GM23338 (cell line): Measurements from ENCODE around the gene MRPS15. TPM values are rescaled to one million over a fixed set of nuclear protein-coding genes. Genes with fewer than 3 reads are reported as not detected.

Source experiments
- ATAC-seq: fragments of 200-7000 bp; cut with Tn5 transposase; 3 replicates; pipeline ENCODE4 v1.9.1; 2020
- DNase-seq: peaks from one replicate; pipeline ENCODE4 v3.0.0-alpha.2; 2015; ENCODE audit warnings: low spot score
- H2AFZ ChIP-seq: fragments of 200-600 bp; sonication (generic); 2 replicates; pipeline ENCODE4 v1.8.0; 2016; ENCODE audit warnings: antibody characterized with exemption, mild to moderate bottlenecking, moderate library complexity
- H3F3A ChIP-seq: fragments of 200-600 bp; sonication (generic); replicated peaks from 2 replicates; pipeline ENCODE4 v1.8.0; 2017; ENCODE audit warnings: antibody characterized with exemption, mixed run types, low read depth
- H3K27ac ChIP-seq: fragments of 200-600 bp; sonication (generic); 2 replicates; pipeline ENCODE4 v1.6.1; 2016; ENCODE audit warnings: low read depth
- H3K27me3 ChIP-seq: fragments of 200-600 bp; sonication (generic); 2 replicates; pipeline ENCODE4 v1.8.0; 2016; ENCODE audit warnings: mild to moderate bottlenecking, mixed run types, moderate library complexity; ENCODE audit not compliant: insufficient read depth
- H3K36me3 ChIP-seq: fragments of 200-600 bp; sonication (generic); 2 replicates; pipeline ENCODE4 v1.8.0; 2016; ENCODE audit warnings: mild to moderate bottlenecking; ENCODE audit not compliant: insufficient read depth
- H3K4me1 ChIP-seq: fragments of 200-600 bp; sonication (generic); 2 replicates; pipeline ENCODE4 v1.8.0; 2016; ENCODE audit warnings: mild to moderate bottlenecking, moderate library complexity; ENCODE audit not compliant: insufficient read depth
- H3K4me2 ChIP-seq: fragments of 200-600 bp; sonication (generic); 2 replicates; pipeline ENCODE4 v1.7.1; 2017; ENCODE audit warnings: mixed run types
- H3K4me3 ChIP-seq: fragments of 200-600 bp; sonication (generic); 2 replicates; pipeline ENCODE4 v1.6.1; 2016; ENCODE audit warnings: mixed run types
- H3K79me2 ChIP-seq: fragments of 200-600 bp; sonication (generic); replicated peaks from 2 replicates; pipeline ENCODE4 v1.8.0; 2017; ENCODE audit warnings: mild to moderate bottlenecking; ENCODE audit not compliant: insufficient read depth
- H3K9me2 ChIP-seq: fragments of 200-600 bp; sonication (generic); 2 replicates; pipeline ENCODE4 v1.8.0; 2017; ENCODE audit not compliant: insufficient read depth
- H4K20me1 ChIP-seq: fragments of 200-600 bp; sonication (generic); replicated peaks from 2 replicates; pipeline ENCODE4 v1.8.0; 2017; ENCODE audit warnings: mild to moderate bottlenecking; ENCODE audit not compliant: insufficient read depth
- H3K27ac Mint-ChIP-seq: 2 replicates; pipeline ENCODE4 v1.8.0; 2020; ENCODE audit warnings: inconsistent platforms, mild to moderate bottlenecking, moderate library complexity, mixed read lengths
- H3K27me3 Mint-ChIP-seq: 3 replicates; pipeline ENCODE4 v1.8.0; 2022; ENCODE audit warnings: low read depth, mild to moderate bottlenecking, moderate library complexity, mixed read lengths, inconsistent platforms; ENCODE audit not compliant: insufficient read depth, poor library complexity
- H3K36me3 Mint-ChIP-seq: 3 replicates; pipeline ENCODE4 v1.8.0; 2021; ENCODE audit warnings: low read depth, mild to moderate bottlenecking, inconsistent platforms, moderate library complexity, mixed read lengths
- H3K4me1 Mint-ChIP-seq: 3 replicates; pipeline ENCODE4 v1.8.0; 2020; ENCODE audit warnings: mild to moderate bottlenecking, inconsistent platforms, mixed read lengths
- H3K4me3 Mint-ChIP-seq: 3 replicates; pipeline ENCODE4 v1.8.0; 2021; ENCODE audit warnings: moderate library complexity, mild to moderate bottlenecking, inconsistent platforms, mixed read lengths
- H3K9me3 Mint-ChIP-seq: 3 replicates; pipeline ENCODE4 v1.8.0; 2020; ENCODE audit warnings: moderate library complexity, mild to moderate bottlenecking, inconsistent platforms, mixed read lengths
- CREB1 ChIP-seq: fragments of 250-450 bp; sonication (Bioruptor Pico); IDR thresholded peaks from 2 replicates; pipeline ENCODE4 v1.5.0; 2020; ENCODE audit warnings: low read depth, mild to moderate bottlenecking, moderate library complexity
- EZH2 ChIP-seq: fragments of 200-600 bp; sonication (generic); IDR thresholded peaks from one replicate; pipeline ENCODE4 v1.8.0; 2017; ENCODE audit warnings: antibody characterized with exemption, mild to moderate bottlenecking, low read depth; ENCODE audit not compliant: unreplicated experiment
- EZH2phosphoT487 ChIP-seq: fragments of 200-600 bp; sonication (generic); IDR thresholded peaks from one replicate; pipeline ENCODE4 v1.8.1; 2018; ENCODE audit warnings: antibody characterized with exemption; ENCODE audit not compliant: unreplicated experiment
- JUNB ChIP-seq: IDR thresholded peaks from one replicate; pipeline ENCODE4 v1.6.1; 2016; ENCODE audit warnings: antibody characterized with exemption; ENCODE audit not compliant: unreplicated experiment
- NANOG ChIP-seq: IDR thresholded peaks from 2 replicates; pipeline ENCODE4 v1.6.1; 2016; ENCODE audit warnings: antibody characterized with exemption, borderline replicate concordance
- POLR2AphosphoS5 ChIP-seq: IDR thresholded peaks from 2 replicates; pipeline ENCODE4 v1.6.1; 2016; ENCODE audit warnings: antibody characterized with exemption, low read depth
- STAT1 ChIP-seq: IDR thresholded peaks from one replicate; pipeline ENCODE4 v1.6.1; 2016; ENCODE audit warnings: antibody characterized with exemption; ENCODE audit not compliant: unreplicated experiment
- ZNF114 ChIP-seq: fragments of 250-450 bp; sonication (Bioruptor Pico); IDR thresholded peaks from 2 replicates; pipeline ENCODE4 v1.5.0; 2020; ENCODE audit warnings: mild to moderate bottlenecking, moderate library complexity
- ZNF331 ChIP-seq: fragments of 250-450 bp; sonication (Bioruptor Pico); IDR thresholded peaks from 2 replicates; pipeline ENCODE4 v1.5.0; 2020; ENCODE audit warnings: low read depth, mild to moderate bottlenecking, moderate library complexity
- polyA plus RNA-seq: library from polyadenylated mRNA; unstranded; fragments of >200 nt; fragmentation: Nextera tagmentation; extraction: Ambion mirVana; gene quantifications from 2 replicates; pipeline ENCODE4 v1.2.1, GENCODE V29; 2016
- total RNA-seq: library from RNA; depleted of rRNA; stranded (reverse); fragments of >200 nt; shearing (Covaris generic); gene quantifications from 2 replicates; pipeline ENCODE4 v1.2.3, GENCODE V29; 2014
- TF ChIP-seq, protein P1 (sequence below): IDR thresholded peaks from 2 replicates; pipeline ENCODE4 v1.6.1; 2016; ENCODE audit warnings: antibody characterized with exemption
- TF ChIP-seq, protein P2 (sequence below): IDR thresholded peaks from one replicate; pipeline ENCODE4 v1.6.1; 2018; ENCODE audit warnings: antibody characterized with exemption; ENCODE audit not compliant: unreplicated experiment
- TF ChIP-seq, protein P3 (sequence below): fragments of 250-450 bp; sonication (Bioruptor Pico); IDR thresholded peaks from 2 replicates; pipeline ENCODE4 v1.5.0; 2020; ENCODE audit warnings: mild to moderate bottlenecking, moderate library complexity

Gene MRPS15
- total and polyA plus RNA-seq, 2 experiments from 2014 or later: 105 to 311 TPM

DNA sequence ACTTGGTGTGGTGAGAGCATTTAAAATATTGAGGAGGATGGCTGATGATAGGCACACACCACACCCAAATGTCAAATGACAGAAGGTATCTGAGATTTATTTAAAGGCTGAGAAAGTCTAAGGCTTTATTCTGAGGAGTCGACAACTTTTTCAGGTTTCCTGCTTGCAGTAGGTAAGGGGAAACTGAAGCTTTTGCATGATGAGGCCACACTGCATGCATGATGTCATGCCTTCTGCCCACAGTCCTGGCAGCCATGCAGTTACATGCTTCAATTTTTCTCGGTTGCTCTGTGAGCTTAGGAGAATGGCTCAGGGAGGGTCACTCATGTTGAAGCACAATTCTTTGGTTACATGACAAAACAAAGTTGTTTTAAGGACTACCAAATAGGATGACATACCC lies 20.9 kb downstream of the MRPS15 start:
- ATAC-seq: no peak
- H3K36me3 Mint-ChIP-seq: no peaks in the 10 kb centered on the region

DNA sequence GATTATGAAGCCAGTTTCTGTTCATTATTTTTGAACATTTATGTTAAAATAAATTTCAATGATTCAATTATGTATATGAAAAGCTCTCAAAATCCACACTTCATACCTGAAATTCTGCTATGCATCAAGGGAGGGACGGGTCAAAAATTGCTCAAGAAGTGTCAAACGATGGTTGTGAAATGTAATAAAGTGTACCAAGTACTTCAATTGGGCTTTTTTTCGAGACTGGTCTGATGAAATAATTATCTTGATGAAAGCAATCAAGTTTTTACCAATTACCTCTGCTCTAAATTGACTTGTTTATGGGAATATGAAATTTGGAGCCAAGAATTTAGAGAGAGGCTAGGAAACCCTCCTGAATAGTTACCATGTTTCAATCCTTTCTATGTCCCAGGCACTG lies 21.8 kb downstream of the MRPS15 start:
- Histone ChIP-seq H3K79me2 (no peaks in the 10 kb centered on the region), H3K4me2 (no peak overlapping the region), H3K36me3 (no peaks in the 10 kb centered on the region), H3K4me3 (no peak overlapping the region), H2AFZ (no peak overlapping the region), H3K27me3 (no peaks in the 10 kb centered on the region), H3K27ac (no peak overlapping the region), H3K9me2 (no peaks in the 10 kb centered on the region), H3K4me1 (peaks cover 14% of the 10 kb centered on the region), H4K20me1 (no peaks in the 10 kb centered on the region), H3F3A (no peaks in the 10 kb centered on the region)
- H3K27me3 Mint-ChIP-seq: peaks cover 4% of the 10 kb centered on the region
- DNase-seq: no peak
- no peaks in the 10 kb centered on the region for H3K36me3 Mint-ChIP-seq
- no peak overlapping the region for H3K27ac Mint-ChIP-seq
- H3K4me1 Mint-ChIP-seq: peaks cover 22% of the 10 kb centered on the region; the same call in 2 of the 3 replicates
- H3K4me3 Mint-ChIP-seq: no peak overlapping the region
- H3K9me3 Mint-ChIP-seq: no peaks in the 10 kb centered on the region
- no peak for ATAC-seq
- TF ChIP-seq JUNB (no peak), EZH2phosphoT487 (no peak), NANOG (no peak), EZH2 (no peak), STAT1 (no peak), POLR2AphosphoS5 (no peak), CREB1 (no peak), ZNF114 (CRISPR knock-in tag) (no peak), ZNF331 (no peak)
- TF ChIP-seq, protein P1, sequence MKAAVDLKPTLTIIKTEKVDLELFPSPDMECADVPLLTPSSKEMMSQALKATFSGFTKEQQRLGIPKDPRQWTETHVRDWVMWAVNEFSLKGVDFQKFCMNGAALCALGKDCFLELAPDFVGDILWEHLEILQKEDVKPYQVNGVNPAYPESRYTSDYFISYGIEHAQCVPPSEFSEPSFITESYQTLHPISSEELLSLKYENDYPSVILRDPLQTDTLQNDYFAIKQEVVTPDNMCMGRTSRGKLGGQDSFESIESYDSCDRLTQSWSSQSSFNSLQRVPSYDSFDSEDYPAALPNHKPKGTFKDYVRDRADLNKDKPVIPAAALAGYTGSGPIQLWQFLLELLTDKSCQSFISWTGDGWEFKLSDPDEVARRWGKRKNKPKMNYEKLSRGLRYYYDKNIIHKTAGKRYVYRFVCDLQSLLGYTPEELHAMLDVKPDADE: no peak
- TF ChIP-seq, protein P2, sequence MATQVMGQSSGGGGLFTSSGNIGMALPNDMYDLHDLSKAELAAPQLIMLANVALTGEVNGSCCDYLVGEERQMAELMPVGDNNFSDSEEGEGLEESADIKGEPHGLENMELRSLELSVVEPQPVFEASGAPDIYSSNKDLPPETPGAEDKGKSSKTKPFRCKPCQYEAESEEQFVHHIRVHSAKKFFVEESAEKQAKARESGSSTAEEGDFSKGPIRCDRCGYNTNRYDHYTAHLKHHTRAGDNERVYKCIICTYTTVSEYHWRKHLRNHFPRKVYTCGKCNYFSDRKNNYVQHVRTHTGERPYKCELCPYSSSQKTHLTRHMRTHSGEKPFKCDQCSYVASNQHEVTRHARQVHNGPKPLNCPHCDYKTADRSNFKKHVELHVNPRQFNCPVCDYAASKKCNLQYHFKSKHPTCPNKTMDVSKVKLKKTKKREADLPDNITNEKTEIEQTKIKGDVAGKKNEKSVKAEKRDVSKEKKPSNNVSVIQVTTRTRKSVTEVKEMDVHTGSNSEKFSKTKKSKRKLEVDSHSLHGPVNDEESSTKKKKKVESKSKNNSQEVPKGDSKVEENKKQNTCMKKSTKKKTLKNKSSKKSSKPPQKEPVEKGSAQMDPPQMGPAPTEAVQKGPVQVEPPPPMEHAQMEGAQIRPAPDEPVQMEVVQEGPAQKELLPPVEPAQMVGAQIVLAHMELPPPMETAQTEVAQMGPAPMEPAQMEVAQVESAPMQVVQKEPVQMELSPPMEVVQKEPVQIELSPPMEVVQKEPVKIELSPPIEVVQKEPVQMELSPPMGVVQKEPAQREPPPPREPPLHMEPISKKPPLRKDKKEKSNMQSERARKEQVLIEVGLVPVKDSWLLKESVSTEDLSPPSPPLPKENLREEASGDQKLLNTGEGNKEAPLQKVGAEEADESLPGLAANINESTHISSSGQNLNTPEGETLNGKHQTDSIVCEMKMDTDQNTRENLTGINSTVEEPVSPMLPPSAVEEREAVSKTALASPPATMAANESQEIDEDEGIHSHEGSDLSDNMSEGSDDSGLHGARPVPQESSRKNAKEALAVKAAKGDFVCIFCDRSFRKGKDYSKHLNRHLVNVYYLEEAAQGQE: no peak
- TF ChIP-seq, protein P3, sequence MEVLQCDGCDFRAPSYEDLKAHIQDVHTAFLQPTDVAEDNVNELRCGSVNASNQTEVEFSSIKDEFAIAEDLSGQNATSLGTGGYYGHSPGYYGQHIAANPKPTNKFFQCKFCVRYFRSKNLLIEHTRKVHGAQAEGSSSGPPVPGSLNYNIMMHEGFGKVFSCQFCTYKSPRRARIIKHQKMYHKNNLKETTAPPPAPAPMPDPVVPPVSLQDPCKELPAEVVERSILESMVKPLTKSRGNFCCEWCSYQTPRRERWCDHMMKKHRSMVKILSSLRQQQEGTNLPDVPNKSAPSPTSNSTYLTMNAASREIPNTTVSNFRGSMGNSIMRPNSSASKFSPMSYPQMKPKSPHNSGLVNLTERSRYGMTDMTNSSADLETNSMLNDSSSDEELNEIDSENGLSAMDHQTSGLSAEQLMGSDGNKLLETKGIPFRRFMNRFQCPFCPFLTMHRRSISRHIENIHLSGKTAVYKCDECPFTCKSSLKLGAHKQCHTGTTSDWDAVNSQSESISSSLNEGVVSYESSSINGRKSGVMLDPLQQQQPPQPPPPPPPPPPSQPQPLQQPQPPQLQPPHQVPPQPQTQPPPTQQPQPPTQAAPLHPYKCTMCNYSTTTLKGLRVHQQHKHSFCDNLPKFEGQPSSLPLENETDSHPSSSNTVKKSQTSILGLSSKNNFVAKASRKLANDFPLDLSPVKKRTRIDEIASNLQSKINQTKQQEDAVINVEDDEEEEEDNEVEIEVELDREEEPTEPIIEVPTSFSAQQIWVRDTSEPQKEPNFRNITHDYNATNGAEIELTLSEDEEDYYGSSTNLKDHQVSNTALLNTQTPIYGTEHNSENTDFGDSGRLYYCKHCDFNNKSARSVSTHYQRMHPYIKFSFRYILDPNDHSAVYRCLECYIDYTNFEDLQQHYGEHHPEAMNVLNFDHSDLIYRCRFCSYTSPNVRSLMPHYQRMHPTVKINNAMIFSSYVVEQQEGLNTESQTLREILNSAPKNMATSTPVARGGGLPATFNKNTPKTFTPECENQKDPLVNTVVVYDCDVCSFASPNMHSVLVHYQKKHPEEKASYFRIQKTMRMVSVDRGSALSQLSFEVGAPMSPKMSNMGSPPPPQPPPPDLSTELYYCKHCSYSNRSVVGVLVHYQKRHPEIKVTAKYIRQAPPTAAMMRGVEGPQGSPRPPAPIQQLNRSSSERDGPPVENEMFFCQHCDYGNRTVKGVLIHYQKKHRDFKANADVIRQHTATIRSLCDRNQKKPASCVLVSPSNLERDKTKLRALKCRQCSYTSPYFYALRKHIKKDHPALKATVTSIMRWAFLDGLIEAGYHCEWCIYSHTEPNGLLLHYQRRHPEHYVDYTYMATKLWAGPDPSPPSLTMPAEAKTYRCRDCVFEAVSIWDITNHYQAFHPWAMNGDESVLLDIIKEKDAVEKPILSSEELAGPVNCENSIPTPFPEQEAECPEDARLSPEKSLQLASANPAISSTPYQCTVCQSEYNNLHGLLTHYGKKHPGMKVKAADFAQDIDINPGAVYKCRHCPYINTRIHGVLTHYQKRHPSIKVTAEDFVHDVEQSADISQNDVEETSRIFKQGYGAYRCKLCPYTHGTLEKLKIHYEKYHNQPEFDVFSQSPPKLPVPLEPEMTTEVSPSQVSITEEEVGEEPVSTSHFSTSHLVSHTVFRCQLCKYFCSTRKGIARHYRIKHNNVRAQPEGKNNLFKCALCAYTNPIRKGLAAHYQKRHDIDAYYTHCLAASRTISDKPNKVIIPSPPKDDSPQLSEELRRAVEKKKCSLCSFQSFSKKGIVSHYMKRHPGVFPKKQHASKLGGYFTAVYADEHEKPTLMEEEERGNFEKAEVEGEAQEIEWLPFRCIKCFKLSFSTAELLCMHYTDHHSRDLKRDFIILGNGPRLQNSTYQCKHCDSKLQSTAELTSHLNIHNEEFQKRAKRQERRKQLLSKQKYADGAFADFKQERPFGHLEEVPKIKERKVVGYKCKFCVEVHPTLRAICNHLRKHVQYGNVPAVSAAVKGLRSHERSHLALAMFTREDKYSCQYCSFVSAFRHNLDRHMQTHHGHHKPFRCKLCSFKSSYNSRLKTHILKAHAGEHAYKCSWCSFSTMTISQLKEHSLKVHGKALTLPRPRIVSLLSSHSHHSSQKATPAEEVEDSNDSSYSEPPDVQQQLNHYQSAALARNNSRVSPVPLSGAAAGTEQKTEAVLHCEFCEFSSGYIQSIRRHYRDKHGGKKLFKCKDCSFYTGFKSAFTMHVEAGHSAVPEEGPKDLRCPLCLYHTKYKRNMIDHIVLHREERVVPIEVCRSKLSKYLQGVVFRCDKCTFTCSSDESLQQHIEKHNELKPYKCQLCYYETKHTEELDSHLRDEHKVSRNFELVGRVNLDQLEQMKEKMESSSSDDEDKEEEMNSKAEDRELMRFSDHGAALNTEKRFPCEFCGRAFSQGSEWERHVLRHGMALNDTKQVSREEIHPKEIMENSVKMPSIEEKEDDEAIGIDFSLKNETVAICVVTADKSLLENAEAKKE (CRISPR knock-in tag): no peak

More for the DNA sequence above, 20.9 kb downstream of the MRPS15 start:
- Mint-ChIP-seq H3K27ac (no peak overlapping the region), H3K4me1 (peaks cover 22% of the 10 kb centered on the region; the same call in 2 of the 3 replicates), H3K9me3 (no peaks in the 10 kb centered on the region), H3K27me3 (peaks cover 4% of the 10 kb centered on the region), H3K4me3 (no peak overlapping the region)
- no peak overlapping the region for H3K4me2 ChIP-seq
- no peak for TF ChIP-seq ZNF331
- no peak for TF ChIP-seq STAT1
- H3K79me2 ChIP-seq: no peaks in the 10 kb centered on the region
- DNase-seq: no peak
- H3K4me1 ChIP-seq: peaks cover 14% of the 10 kb centered on the region
- no peaks in the 10 kb centered on the region for H3K27me3 ChIP-seq
- no peaks in the 10 kb centered on the region for H3K9me2 ChIP-seq
- H3F3A ChIP-seq: no peaks in the 10 kb centered on the region
- no peak overlapping the region for H3K27ac ChIP-seq
- H2AFZ ChIP-seq: no peak overlapping the region
- H3K36me3 ChIP-seq: no peaks in the 10 kb centered on the region
- H3K4me3 ChIP-seq: no peak overlapping the region
- no peaks in the 10 kb centered on the region for H4K20me1 ChIP-seq
